HuH-7.5 (cell line): ENCODE results near the gene HAS3.
"Not testable (repeated sequence)": the region's sequence is repeated elsewhere in the genome, so short reads cannot be mapped to it uniquely, and the experiment has no call there.

Experiments
- DNase-seq: peaks from one replicate; pipeline ENCODE4 v3.0.0; 2011; ENCODE audit warnings: low spot score

Gene HAS3

GRCh38 chr16:69105501-69106361 is at the start of gene HAS3:
TSS of gene HAS3 (plus strand) at chr16:69105653. CDS start at chr16:69109396, 3,743 bp downstream.
- peak; percentile 84 for DNase-seq

DNA sequence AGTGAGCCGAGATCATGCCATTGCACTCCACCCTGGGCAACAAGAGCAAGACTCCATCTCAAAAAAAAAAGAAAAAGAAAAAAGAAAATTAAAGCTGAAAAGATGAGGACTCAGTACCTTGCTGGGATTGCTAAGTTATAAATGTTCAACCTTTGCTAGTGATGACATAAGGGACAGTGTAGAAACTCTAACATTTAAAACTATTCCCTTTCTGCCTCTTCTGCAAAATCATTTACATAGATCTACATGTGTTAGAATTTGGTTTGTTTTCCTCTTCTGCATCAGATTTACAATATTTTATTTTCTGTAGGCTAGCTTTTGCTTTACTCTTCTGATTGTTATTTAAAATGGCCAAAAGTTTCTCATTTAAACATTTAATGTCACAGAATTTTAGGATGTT is 49.5 kb upstream of the HAS3 start:
- no peak for DNase-seq

GRCh38 chr16:69056421-69056820 is 49.0 kb upstream of the HAS3 start:
- no peak for DNase-seq

DNA sequence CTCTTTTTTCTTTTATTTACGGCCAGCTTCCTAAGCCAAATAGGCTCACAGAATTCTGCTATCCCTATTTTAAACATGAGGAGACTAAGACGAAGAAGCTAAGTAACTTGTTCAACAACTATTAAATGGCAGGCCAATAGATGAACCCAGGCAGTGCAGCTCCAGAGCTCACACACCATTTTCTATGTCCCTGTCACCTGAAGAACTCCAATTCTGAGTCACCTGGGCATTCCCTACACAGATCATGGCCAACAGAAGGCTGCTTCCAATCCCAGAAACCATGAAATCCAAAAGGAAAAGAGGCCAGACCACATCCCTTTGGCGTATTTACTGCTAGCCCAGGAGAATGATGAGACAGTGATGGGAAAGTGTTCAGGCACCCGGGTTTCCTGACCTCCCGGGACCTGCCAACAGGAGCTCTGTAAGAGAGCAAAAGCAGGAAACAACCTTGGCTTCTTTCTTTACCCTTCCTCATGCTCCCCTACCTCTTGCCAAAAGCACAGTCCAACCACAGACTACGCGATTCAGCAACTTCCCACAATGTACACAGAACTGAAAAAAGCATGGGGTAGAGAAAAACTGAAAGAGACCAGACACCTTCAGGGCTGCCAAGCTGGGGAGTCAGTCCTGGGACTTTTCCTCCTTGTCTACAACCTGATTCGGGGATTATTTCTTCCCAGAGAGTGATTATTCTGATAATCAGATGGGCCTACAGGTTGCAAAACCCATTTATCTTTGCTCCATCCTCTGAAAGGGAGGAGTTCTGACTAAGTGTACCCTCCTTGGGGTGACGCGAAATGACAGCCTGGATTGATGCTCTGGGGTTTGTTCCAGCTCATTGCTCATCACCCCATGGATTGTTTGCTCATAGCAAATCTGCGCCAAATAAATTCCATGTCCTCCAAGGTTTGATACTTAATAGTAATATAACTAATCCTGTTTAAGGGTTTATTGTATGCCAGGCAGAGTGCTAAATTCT is 47.8 kb upstream of the HAS3 start:
- no peak for DNase-seq

DNA sequence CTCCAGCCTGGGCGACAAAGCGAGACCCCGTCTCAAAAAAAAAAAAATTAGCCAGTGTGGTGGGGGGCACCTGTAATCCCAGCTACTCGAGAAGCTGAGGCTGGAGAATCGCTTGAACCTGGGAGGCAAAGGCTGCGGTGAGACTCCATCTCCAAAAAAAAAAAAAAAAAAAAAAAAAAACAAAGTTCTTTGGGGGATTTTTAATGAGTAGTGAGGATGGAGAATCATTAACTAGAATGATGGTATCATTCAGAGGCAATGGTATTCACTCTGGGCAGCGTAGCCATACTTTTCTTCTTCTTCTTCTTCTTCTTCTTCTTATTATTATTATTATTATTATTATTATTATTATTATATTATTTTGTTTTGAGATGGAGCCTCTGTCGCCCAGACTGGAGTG is 42.0 kb upstream of the HAS3 start:
- DNase-seq = not testable (repeated sequence)

GRCh38 chr16:69064124-69064763 is 41.2 kb upstream of the HAS3 start:
- no peak for DNase-seq

DNA sequence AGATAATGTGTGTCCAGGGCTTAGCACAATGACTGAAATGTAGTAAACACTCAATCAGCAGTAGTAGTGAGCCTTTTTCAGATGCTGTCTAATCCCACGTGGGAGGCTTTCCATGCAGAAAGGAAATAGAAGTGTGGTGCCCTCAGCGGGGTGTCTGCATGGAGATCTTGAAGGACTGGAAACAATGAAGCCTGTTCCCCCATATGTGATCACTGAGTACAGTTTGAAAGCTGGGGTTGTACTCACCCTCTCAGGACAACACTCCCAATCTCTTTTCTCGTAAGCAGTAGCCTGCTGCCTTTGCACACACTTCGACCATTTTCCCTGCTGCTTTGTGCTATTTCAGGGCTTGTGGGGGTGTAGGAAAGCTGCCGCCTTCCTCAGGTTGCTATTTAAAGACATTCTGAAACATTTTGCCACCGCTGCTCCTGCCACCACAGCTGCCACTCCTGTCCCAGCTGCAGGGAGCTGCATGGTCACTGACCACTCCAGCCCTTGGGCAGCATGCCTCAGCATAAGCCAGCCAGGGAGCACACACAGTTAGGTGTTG is 40.6 kb upstream of the HAS3 start:
- DNase-seq = no peak

GRCh38 chr16:69069504-69069903 is 35.9 kb upstream of the HAS3 start:
- no peak for DNase-seq

- DNase-seq = no peak
Measured at GRCh38 chr16:69071036-69071435, 34.4 kb upstream of the HAS3 start.

DNA sequence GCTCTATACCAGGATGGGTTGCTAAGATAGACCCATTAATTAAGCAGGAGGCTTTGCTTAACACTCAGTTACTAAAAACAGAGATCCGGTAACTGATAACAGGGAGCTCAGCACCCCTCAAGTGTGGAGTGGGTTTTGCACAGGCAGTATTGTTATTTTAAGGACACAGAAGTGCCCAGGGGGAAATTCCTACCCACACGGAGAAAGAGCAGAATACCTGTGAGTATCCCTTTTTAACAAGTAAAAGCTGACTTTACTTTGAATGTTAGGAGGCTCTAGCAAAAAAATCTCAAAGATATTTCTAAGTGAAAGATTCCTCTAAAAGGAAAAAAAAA is 32.8 kb upstream of the HAS3 start:
- DNase-seq = no peak

DNA sequence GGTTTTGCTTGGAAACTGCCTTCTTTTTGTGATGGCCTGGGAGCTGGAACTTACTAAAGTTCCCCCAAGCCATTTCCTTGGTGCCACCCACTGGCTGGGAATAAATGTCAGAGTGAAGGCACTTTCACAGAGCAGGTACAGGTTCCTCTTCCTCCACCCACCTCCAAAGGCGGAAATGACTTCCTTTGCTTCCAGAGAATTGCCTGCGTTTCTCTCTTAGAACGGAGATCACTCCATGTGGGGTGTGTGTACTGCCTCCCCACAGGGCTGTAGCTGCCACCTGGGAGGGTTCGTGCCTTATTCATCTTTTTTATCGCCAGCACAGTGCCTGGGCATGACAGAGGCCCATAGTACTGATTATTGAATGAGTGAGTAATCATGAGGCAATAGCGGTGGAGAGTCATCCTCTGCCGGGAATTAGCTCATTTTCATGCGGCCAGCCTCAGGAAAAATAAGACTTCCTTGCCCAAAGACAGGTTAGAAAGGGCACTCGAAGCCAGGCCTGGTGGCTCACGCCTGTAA is 32.2 kb upstream of the HAS3 start:
- no peak for DNase-seq

DNA sequence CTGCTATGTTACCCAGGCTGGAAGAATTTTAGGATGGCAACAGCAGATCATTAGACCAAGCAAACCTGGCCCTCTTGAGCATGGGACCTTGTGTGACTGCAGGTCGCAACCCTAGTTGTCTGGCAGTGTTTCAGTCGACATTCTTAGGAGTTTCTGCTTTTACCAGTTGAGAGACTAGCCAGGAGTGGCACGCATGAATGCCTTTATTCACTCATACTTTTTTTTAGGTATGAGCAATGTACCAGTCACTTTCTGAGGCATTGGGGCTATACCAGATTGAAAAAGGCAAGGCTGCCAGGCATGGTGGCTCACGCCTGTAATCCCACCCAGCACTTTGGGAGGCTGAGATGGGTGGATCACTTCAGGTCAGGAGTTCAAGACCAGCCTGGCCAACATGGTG is 28.2 kb upstream of the HAS3 start:
- no peak for DNase-seq

DNA sequence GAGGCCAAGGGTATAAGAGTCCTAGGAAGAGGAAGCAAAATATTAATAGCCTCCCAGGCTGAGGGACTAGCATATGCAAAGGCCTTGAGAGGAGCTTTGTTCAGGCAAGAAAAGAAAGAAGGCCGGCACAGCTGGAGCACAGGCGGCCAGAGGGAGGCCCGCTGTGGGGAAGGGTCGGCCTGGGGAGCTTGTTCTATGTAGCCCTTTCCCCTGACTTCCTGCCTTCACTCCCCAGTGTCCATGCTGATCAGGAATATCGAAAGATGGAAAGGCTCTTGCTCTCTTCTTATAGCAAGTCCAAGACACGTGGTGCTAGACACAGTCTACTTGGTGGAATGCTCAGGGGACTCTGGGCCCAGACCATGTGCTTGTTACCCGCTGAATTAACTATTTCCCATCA is 27.4 kb upstream of the HAS3 start:
- no peak for DNase-seq

GRCh38 chr16:69079697-69080096 is 25.8 kb upstream of the HAS3 start:
- DNase-seq = no peak

DNA sequence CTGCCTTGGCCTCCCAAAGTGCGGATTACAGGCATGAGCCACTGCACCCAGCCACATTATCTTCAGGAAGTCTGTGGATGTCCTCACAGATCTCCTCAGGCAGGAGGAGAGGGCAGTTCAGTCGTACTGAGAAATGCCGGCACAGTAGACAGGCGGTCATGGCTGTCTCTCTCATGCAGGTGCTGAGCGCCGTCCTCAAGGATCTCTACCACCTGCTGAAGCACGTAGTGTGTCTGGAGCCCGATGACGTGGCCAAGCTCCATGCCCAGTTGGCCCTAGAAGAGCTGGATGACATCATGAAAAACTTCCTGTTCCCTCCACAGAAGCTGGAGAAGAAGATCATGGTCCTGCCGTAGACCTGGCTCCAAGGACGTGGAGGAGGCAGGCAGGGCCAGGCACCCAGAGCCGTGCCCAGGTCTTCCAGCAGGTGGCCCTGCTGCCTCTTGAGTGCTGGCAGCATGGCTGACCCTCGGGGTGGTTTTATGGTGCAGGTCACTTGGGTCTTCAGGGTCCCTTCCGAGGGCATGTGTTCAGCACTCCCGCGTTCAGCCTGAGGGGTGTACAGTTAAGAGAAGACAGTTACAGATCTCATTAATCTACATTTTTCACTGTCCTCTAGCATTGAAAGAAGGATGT is 22.0 kb upstream of the HAS3 start:
- DNase-seq = no peak

- no peak for DNase-seq
Measured at GRCh38 chr16:69084289-69084688, 21.2 kb upstream of the HAS3 start.

DNA sequence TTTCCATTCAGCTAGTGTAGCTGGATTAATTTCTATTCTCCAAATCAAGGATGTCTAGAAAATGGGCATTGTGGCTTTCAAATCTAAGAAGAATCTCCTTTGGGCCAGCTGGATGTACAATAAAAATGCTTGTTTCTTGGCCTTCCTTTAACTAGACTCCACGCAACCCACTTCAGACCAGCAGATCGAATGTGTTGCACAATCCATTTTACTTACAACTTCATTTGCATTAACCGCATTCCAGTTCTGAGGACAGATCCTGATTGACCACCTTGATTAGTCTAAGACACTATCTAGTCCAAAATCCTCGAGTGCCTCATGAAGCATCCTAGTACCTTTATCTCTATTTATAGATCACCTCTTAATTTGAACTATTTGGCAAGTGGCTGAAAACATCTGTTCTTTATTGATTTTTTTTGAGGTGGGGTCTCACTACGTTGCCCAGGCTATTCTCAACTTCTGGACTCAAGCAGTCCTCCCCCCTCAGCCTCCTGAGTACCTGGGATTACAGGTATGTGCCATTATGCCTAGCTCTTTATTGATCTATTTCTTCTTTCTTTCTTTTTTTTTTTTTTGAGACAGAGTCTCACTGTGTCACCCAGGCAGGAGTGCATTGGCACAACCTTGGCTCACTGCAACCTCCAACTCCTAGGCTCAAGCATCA is 20.3 kb upstream of the HAS3 start:
- DNase-seq = no peak

GRCh38 chr16:69087161-69087581 is 18.3 kb upstream of the HAS3 start:
- DNase-seq = no peak

- DNase-seq = no peak
Measured at GRCh38 chr16:69088684-69089083, 16.8 kb upstream of the HAS3 start.

GRCh38 chr16:69089091-69089910 is 16.2 kb upstream of the HAS3 start:
- DNase-seq = no peak
